GM21825 (cell line): ENCODE measurements around the gene GPN2.

Experiments
- ATAC-seq: cut with Tn5 transposase; IDR thresholded peaks from one replicate; pipeline ENCODE4 v1.9.1; 2021; ENCODE audit warnings: mild to moderate bottlenecking, moderate library complexity; ENCODE audit not compliant: unreplicated experiment

Gene GPN2

GRCh38 chr1:26832249-26832960, 57.7 kb downstream of the GPN2 start:
- no peak for ATAC-seq

DNA sequence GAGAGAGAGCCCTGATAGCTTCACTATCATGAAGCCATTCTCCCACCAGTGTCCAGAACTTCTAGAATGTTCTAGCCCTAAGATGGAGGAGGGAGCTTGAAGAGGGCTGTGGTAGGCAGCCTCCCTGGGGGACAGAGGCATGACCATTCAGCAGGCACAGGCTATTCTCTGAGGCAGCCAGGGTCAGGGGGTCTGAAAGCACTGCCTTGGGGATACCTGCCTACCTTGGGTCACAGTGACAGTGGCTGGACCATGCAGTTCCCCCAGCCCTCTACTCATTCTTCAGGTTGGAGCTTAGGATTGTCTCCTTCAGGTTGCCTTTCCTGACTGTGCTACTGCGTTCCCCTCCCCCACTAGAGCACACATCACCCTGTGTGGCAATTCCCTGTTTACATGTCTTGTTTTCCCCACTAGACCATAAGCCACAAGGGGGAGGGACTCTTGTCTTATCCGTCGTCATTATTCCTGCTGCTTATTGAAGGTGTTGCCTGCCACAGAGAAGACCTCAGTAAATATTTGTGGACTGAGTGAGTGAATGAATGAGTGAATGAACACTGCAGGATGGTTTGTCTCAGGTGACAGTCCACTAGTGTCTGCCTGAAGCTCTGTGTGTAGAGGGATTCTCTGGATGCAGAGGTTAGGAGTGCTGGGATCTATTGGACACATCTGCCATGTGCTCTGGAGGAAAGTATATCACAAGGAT, 58.4 kb downstream of the GPN2 start:
- no peak for ATAC-seq

DNA sequence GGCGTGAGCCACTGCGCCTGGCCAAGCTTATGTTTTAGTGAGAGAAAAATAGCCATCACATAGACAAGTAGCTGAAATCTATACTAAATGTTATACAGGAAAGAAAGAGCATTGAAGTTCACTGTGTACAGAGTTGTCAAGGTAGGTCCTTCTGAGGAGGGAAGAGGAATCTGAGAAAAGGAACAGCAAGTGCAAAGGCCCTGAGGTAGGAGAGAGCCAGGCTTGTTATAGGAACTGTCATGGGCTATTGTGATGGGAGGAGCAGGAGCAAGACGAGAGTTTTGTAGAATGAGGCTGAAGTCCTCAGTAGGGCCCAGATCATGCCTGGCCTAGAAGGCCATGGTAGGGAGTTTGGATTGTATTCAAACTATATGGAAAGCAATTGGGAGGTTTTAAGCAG, 59.0 kb downstream of the GPN2 start:
- no peak for ATAC-seq

DNA sequence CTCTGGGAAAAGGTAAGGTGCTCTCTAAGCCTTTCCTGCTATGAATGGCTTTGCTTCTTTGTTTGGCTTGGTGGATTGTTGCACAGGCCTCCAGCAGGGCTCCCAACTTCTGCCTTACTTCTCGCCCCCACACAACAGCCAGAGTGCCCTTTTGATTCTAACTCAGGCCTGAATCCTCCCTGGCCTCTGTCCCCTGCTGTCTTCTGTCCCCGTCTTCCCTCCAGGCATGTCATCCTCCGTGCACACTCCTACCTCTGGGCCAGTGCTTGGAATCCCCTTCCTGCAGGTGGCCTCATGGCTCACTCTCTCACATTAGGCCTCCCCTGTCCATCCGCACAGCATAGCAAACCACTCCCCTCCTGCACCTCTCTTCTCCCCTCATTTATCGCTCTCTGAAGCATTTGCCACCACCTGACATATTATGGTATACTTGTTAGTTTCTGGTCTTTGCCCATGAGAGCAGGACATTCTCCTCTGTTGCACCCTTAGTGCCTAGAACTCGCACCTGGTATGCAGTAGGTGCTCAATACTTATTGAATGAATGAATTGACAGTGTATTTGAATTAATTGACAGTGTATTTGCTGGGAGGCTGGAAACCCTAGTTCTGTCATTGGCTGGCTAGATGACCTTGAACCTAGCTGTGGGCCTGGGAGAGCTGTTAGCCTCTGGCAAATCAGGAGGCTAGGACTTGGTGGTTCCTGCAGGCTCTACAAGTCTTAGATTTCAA, 60.7 kb downstream of the GPN2 start:
- ATAC-seq, result no peak

DNA sequence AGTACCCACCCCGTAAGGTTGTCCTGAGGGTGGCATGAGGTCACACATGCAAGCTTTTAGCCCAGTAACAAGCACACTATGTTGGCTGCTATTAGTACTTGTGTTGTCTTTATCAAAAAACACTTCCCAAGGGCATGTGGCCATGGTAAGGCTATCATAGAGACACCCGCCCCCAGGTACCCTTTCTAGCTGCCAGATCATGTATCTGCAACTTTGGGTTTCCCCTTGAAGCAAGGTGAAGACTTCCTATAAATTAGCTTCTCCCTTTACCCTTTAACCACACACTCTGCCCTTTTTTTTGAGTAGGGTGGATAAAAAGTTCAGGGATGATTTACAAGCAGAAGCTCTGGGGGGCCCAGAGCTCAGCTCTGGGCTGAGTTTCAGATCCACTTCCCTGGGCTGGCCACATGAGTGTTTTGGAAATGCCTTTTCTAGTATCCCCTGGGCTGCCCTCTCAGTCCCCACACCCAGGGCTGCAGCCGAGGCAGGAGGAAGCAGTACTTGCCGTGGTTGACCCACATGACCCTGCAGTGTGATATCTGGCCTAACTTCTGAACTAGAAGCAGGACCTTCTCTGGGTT, 61.6 kb downstream of the GPN2 start:
- no peak for ATAC-seq

GRCh38 chr1:26827663-26828062, 62.4 kb downstream of the GPN2 start:
- ATAC-seq, result no peak

DNA sequence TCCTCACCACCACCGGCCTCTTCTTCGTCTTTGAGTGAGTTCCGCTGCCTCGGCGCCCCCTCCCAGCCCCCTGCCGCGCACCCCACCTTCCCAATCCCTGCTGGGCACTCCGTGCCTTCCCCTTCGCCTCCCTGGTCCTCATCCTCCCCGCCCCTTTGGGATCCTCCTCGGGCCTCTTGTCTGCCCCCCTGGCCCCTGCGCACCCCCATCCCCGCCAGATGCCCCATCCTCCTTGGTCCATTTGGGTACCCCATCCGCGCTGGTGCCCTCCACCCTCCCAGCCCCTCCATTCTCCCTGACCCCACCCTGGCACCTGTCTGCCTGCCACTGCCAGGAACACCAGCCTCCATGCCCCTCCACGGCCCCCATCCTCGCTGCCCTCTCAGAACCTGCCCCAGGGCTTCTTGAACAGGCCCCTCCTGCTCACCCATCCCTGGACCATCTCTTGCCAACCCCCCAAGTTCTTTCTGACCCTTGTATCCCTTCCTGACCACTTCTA, 62.9 kb downstream of the GPN2 start:
- ATAC-seq, result no peak

GRCh38 chr1:26826261-26827105, 63.6 kb downstream of the GPN2 start, which contains the start of gene ZDHHC18:
Gene ZDHHC18, plus strand, starts transcription at chr1:26826688. Its CDS starts 117 bp downstream, at chr1:26826805.
- peak; percentile 77 for ATAC-seq
